Activated naive CD4-positive, alpha-beta T cell treated with anti-CD3 and anti-CD28 coated beads, Interleukin-2, amount 50 U/mL, for 24 hours (primary cell): ENCODE measurements around the gene RNF135.
"Not testable (repeated sequence)": the region's sequence is repeated elsewhere in the genome, so short reads cannot be mapped to it uniquely, and the experiment has no call there.

ENCODE experiments used
- H3K27ac Mint-ChIP-seq: one replicate; pipeline ENCODE4 v1.8.0; 2021; ENCODE audit warnings: mild to moderate bottlenecking, mixed read lengths
- H3K27me3 Mint-ChIP-seq: one replicate; pipeline ENCODE4 v1.8.0; 2021; ENCODE audit warnings: mixed read lengths
- H3K36me3 Mint-ChIP-seq: one replicate; pipeline ENCODE4 v1.8.0; 2021; ENCODE audit warnings: mixed read lengths
- H3K4me1 Mint-ChIP-seq: one replicate; pipeline ENCODE4 v1.8.0; 2021; ENCODE audit warnings: mixed read lengths
- H3K4me3 Mint-ChIP-seq: one replicate; pipeline ENCODE4 v1.8.0; 2021; ENCODE audit warnings: mild to moderate bottlenecking, mixed read lengths
- H3K9me3 Mint-ChIP-seq: one replicate; pipeline ENCODE4 v1.8.0; 2021; ENCODE audit warnings: mixed read lengths

Gene RNF135

DNA sequence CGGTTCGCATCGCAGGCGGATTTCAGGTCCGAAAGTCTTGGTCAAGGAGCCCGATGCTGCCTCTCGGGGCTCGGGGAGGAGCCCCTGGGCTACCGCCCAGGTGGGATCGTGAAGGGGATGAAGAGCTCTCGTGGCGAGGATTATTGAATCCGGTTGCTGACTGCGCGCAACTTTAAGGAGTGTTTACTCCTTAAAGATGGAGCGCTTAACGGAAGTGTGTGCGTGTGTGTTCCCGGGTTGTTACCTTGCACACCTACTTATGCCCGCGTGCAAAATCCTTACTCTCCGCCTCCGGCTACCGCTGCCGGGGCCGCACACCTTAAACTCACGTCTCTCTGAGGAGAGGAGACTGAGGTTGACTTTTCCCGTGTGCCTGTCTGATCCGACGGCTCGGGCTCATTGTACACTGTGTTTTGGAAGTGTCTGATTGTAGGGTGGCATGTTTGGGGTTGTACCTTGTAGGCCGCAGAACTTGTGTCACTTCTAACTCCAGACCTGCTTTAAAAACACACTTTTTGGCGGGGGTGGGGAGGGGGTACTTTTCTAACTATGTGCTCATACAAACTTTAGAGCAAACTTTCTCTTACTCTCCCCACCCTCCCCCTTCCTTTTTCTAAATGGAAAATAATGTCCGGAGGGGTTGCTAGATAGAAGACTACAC, 38.3 kb downstream of the RNF135 start:
- peak overlapping the region; percentile 91 for H3K27ac Mint-ChIP-seq
- H3K27me3 Mint-ChIP-seq, H3K9me3 Mint-ChIP-seq, H3K36me3 Mint-ChIP-seq: not testable (repeated sequence)
- H3K4me3 Mint-ChIP-seq = peak overlapping the region; percentile 91
- H3K4me1 Mint-ChIP-seq = peaks cover 21% of the 10 kb centered on the region

DNA sequence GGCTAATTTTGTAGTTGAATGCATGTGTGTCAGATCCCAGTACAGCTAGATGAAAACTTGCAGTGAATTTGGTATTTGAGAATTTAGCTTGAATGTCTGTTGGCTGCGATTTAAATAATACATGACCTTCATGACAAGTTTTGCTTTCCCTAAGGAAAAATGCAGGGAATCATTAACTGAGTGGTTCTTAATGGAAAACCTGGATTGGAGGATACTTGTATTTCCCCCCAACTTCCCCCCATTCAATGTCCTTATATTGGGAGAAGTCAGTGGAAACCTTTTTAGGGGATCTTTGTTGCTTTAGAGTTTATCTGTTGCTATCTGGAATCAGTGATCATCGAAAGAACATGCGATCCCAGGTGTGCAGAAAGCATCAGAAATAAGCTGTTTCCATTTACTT, 39.2 kb downstream of the RNF135 start:
- not testable (repeated sequence) for H3K27ac Mint-ChIP-seq, H3K9me3 Mint-ChIP-seq, H3K36me3 Mint-ChIP-seq, H3K27me3 Mint-ChIP-seq
- peaks cover 21% of the 10 kb centered on the region for H3K4me1 Mint-ChIP-seq
- peak overlapping the region; percentile 69 for H3K4me3 Mint-ChIP-seq

DNA sequence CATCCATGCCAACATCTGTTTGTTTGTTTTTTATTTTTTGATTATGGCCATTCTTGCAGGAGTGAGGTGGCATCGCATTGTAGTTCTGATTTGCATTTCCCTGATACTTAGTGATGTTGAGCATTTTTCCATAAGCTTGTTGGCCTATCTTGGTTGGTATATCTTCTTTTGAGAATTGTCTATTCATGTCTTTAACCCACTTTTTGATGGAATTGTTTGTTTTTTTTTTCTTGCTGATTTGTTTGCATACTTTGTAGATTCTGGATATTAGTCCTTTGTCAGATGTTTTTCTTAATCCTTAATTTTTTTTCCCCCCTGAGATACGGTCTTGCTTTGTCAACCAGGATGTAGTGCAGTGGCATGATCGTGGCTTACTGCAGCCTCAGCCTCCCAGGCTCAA, 43.0 kb downstream of the RNF135 start:
- Mint-ChIP-seq H3K4me1 (peaks cover 9% of the 10 kb centered on the region), H3K9me3 (no peaks in the 10 kb centered on the region), H3K4me3 (no peak overlapping the region), H3K27me3 (no peaks in the 10 kb centered on the region), H3K36me3 (no peaks in the 10 kb centered on the region), H3K27ac (no peak overlapping the region)

GRCh38 chr17:31015639-31016038, 44.8 kb downstream of the RNF135 start:
- Mint-ChIP-seq H3K27me3 (no peaks in the 10 kb centered on the region), H3K4me3 (no peak overlapping the region), H3K9me3 (no peaks in the 10 kb centered on the region), H3K27ac (no peak overlapping the region), H3K36me3 (no peaks in the 10 kb centered on the region), H3K4me1 (no peaks in the 10 kb centered on the region)

GRCh38 chr17:31019004-31019403, 48.2 kb downstream of the RNF135 start:
- no peak overlapping the region for H3K4me3 Mint-ChIP-seq

DNA sequence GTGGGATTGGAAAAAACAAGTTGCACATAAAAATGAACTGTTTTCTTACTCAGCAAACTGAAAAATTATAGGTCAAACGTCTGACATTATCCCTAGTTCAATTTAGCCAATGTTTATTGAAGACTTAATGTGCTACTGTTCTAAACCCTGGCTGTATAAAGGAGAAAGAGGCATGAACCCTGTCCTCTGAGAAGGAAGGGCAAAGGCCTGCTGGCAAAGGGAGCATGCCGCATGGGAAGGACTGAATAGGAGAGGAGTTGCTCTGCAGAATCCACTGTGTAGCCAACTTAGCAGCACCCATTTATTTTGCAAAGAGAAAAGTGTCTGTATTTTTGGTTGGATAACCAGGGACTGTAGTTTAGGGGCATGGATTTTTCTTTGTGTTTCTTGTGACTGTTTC, 52.3 kb downstream of the RNF135 start:
- not testable (repeated sequence) for H3K4me3 Mint-ChIP-seq, H3K27ac Mint-ChIP-seq, H3K27me3 Mint-ChIP-seq, H3K4me1 Mint-ChIP-seq, H3K36me3 Mint-ChIP-seq, H3K9me3 Mint-ChIP-seq

More at GRCh38 chr17:31019004-31019403, 48.2 kb downstream of the RNF135 start:
- H3K4me1 Mint-ChIP-seq = no peaks in the 10 kb centered on the region
- no peaks in the 10 kb centered on the region for H3K36me3 Mint-ChIP-seq
- no peak overlapping the region for H3K27ac Mint-ChIP-seq
- H3K9me3 Mint-ChIP-seq = no peaks in the 10 kb centered on the region
- H3K27me3 Mint-ChIP-seq = no peaks in the 10 kb centered on the region

DNA sequence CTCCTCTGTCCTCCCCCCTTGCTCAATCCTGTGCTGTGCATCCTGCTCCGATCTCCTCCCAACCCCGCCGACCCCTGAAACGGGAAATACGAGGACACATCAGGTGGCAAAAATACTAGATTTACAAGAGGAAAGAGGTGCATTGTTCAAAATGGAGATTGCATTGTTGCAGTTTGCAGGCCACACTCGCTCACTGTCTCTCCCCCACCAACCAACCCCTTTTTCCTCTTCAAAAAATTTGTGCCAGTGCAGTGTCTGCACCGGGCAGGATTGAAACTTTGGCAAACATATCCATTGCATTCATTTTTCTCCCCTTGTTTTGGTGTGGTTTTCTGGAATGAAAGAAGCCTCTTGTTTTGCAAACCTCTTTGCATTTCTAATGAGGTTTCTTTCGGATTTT, 61.0 kb downstream of the RNF135 start:
- Mint-ChIP-seq H3K27me3 (no peaks in the 10 kb centered on the region), H3K36me3 (peaks cover 3% of the 10 kb centered on the region), H3K4me1 (no peaks in the 10 kb centered on the region), H3K9me3 (no peaks in the 10 kb centered on the region), H3K4me3 (no peak overlapping the region), H3K27ac (no peak overlapping the region)

- not testable (repeated sequence) for H3K9me3 Mint-ChIP-seq, H3K4me3 Mint-ChIP-seq, H3K4me1 Mint-ChIP-seq, H3K27me3 Mint-ChIP-seq, H3K27ac Mint-ChIP-seq, H3K36me3 Mint-ChIP-seq
These were observed 64.8 kb downstream of the RNF135 start for GRCh38 chr17:31035611-31036010.

GRCh38 chr17:31040837-31041236, 70.0 kb downstream of the RNF135 start:
- not testable (repeated sequence) for H3K9me3 Mint-ChIP-seq, H3K27me3 Mint-ChIP-seq, H3K27ac Mint-ChIP-seq, H3K36me3 Mint-ChIP-seq, H3K4me1 Mint-ChIP-seq, H3K4me3 Mint-ChIP-seq

DNA sequence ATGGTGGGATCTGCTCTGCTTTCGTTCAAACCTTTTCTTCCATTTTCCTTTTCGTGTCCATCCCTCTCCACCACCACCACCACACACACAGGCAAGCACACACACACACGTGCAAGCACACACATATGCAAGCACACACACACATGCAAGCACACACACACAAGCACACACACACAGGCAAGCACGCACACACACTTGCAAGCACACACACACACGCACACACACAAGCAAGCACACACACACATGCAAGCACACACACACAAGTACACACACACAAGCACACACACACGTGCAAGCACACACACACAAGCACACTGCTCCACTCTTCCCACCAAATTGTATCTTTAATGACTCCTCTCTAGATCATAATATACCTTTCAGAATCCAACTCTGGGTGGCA, 71.5 kb downstream of the RNF135 start:
- not testable (repeated sequence) for H3K27me3 Mint-ChIP-seq, H3K36me3 Mint-ChIP-seq, H3K4me3 Mint-ChIP-seq

GRCh38 chr17:31046856-31047425, 76.1 kb downstream of the RNF135 start:
- not testable (repeated sequence) for H3K4me1 Mint-ChIP-seq, H3K4me3 Mint-ChIP-seq, H3K27me3 Mint-ChIP-seq, H3K9me3 Mint-ChIP-seq, H3K27ac Mint-ChIP-seq, H3K36me3 Mint-ChIP-seq

More for the DNA sequence above, 71.5 kb downstream of the RNF135 start:
- H3K27ac Mint-ChIP-seq, H3K4me1 Mint-ChIP-seq, H3K9me3 Mint-ChIP-seq: not testable (repeated sequence)

GRCh38 chr17:31048142-31048541, 77.3 kb downstream of the RNF135 start:
- Mint-ChIP-seq H3K36me3 (peaks cover 2% of the 10 kb centered on the region), H3K27me3 (no peaks in the 10 kb centered on the region), H3K4me3 (no peak overlapping the region), H3K27ac (no peak overlapping the region), H3K4me1 (peaks cover 9% of the 10 kb centered on the region), H3K9me3 (no peaks in the 10 kb centered on the region)

- H3K9me3 Mint-ChIP-seq = no peaks in the 10 kb centered on the region
- H3K36me3 Mint-ChIP-seq = peaks cover 2% of the 10 kb centered on the region
- H3K27ac Mint-ChIP-seq = no peak overlapping the region
- no peaks in the 10 kb centered on the region for H3K27me3 Mint-ChIP-seq
- H3K4me3 Mint-ChIP-seq = no peak overlapping the region
- peaks cover 9% of the 10 kb centered on the region for H3K4me1 Mint-ChIP-seq
These were observed 77.9 kb downstream of the RNF135 start for GRCh38 chr17:31048780-31049179.
